IMR-90 (cell line): ENCODE data around the gene CFAP97D2. TPM values are rescaled to one million over a fixed set of nuclear protein-coding genes. Genes with fewer than 3 reads are reported as not detected.

Experiments
- ATAC-seq: fragments of 200-7000 bp; cut with Tn5 transposase; 2 replicates; pipeline ENCODE4 v1.9.1; 2020; ENCODE audit warnings: low read depth, mild to moderate bottlenecking, moderate library complexity
- BruUV-seq: library from RNA; stranded (reverse); fragments of 400-500 nt; replicated peaks from 2 replicates; lab custom pipeline; 2021; lab: Mats Ljungman, UMichigan
- CTCF ChIA-PET: fragments of 300-600 bp; formaldehyde crosslinking; extraction: SDS; loops from one replicate; lab custom pipeline; 2021; ENCODE audit warnings: antibody characterized with exemption; lab: Yijun Ruan, JAX
- POLR2A ChIA-PET: fragments of 300-600 bp; sonication (Branson Sonifier 250); formaldehyde crosslinking; loops from one replicate; lab custom pipeline; 2022; ENCODE audit warnings: antibody characterized with exemption; ENCODE audit not compliant: unreplicated experiment; lab: Charles Lee
- DNase-seq: peaks from one replicate; pipeline ENCODE4 v3.0.0; 2013
- H2AFZ ChIP-seq: replicated peaks from 2 replicates; pipeline ENCODE3; 2013; ENCODE audit warnings: low read length, mild to moderate bottlenecking; ENCODE audit not compliant: poor library complexity
- H2AK5ac ChIP-seq: 2 replicates; pipeline ENCODE4 v1.6.1; 2013; ENCODE audit warnings: low read depth, low read length, inconsistent platforms
- H2AK9ac ChIP-seq: replicated peaks from 2 replicates; pipeline ENCODE3; 2013; ENCODE audit warnings: mild to moderate bottlenecking, low read depth, low read length, moderate library complexity; ENCODE audit not compliant: poor library complexity
- H2BK120ac ChIP-seq: 2 replicates; pipeline ENCODE4 v1.6.1; 2013; ENCODE audit warnings: low read depth, low read length, inconsistent platforms
- H2BK15ac ChIP-seq: 3 replicates; pipeline ENCODE4 v1.6.1; 2013; ENCODE audit warnings: low read depth, low read length, inconsistent platforms
- H2BK20ac ChIP-seq: 2 replicates; pipeline ENCODE4 v1.6.1; 2013; ENCODE audit warnings: low read depth, mild to moderate bottlenecking, inconsistent platforms, low read length, moderate library complexity
- H2BK5ac ChIP-seq: 2 replicates; pipeline ENCODE4 v1.6.1; 2013; ENCODE audit warnings: mild to moderate bottlenecking, low read depth, low read length, inconsistent platforms; ENCODE audit not compliant: poor library complexity, severe bottlenecking
- H3K14ac ChIP-seq: replicated peaks from 2 replicates; pipeline ENCODE4 v1.6.1; 2013; ENCODE audit warnings: low read depth, low read length, inconsistent platforms
- H3K18ac ChIP-seq: 2 replicates; pipeline ENCODE4 v1.6.1; 2013; ENCODE audit warnings: low read depth, low read length, control low read depth
- H3K23ac ChIP-seq: 2 replicates; pipeline ENCODE4 v1.6.1; 2013; ENCODE audit warnings: low read depth, low read length, inconsistent platforms
- H3K27ac ChIP-seq: 2 replicates; pipeline ENCODE4 v1.5.1; 2013; ENCODE audit warnings: mild to moderate bottlenecking, control low read depth, low read length; ENCODE audit not compliant: insufficient read depth
- H3K27me3 ChIP-seq: 2 replicates; pipeline ENCODE4 v1.6.1; 2013; ENCODE audit warnings: low read length; ENCODE audit not compliant: control insufficient read depth, insufficient read depth
- H3K36me3 ChIP-seq: 2 replicates; pipeline ENCODE4 v1.6.1; 2013; ENCODE audit warnings: low read length, mixed read lengths; ENCODE audit not compliant: control insufficient read depth, insufficient read depth
- H3K4ac ChIP-seq: 2 replicates; pipeline ENCODE4 v1.6.1; 2013; ENCODE audit warnings: low read depth, low read length, inconsistent platforms
- H3K4me1 ChIP-seq: 2 replicates; pipeline ENCODE4 v1.6.1; 2013; ENCODE audit warnings: low read length, mixed read lengths; ENCODE audit not compliant: control insufficient read depth, insufficient read depth
- H3K4me2 ChIP-seq: 2 replicates; pipeline ENCODE4 v1.6.1; 2013; ENCODE audit warnings: low read depth, mild to moderate bottlenecking, control low read depth, low read length, moderate library complexity
- H3K4me3 ChIP-seq: 2 replicates; pipeline ENCODE4 v1.5.1; 2013; ENCODE audit warnings: low read depth, mild to moderate bottlenecking, control low read depth, low read length, moderate library complexity; ENCODE audit not compliant: insufficient read depth
- H3K56ac ChIP-seq: 2 replicates; pipeline ENCODE4 v1.6.1; 2013; ENCODE audit warnings: low read length, inconsistent platforms; ENCODE audit not compliant: insufficient read depth; ENCODE audit errors: extremely low read depth
- H3K79me1 ChIP-seq, 2 experiments: 2 replicates each; pipeline ENCODE4 v1.6.1; 2013; ENCODE audit warnings: low read length in 2 of 2, inconsistent platforms in 1 of 2, low read depth in 1 of 2
- H3K9ac ChIP-seq: 2 replicates; pipeline ENCODE4 v1.6.1; 2013; ENCODE audit warnings: low read depth, low read length, control low read depth
- H3K9me1 ChIP-seq: 2 replicates; pipeline ENCODE4 v1.6.1; 2013; ENCODE audit warnings: low read length, inconsistent platforms; ENCODE audit not compliant: insufficient read depth
- H3K9me3 ChIP-seq: 2 replicates; pipeline ENCODE4 v1.6.1; 2013; ENCODE audit warnings: low read length; ENCODE audit not compliant: control insufficient read depth, insufficient read depth
- H4K20me1 ChIP-seq: 2 replicates; pipeline ENCODE4 v1.6.1; 2013; ENCODE audit warnings: low read length, inconsistent platforms; ENCODE audit not compliant: insufficient read depth
- H4K5ac ChIP-seq: 2 replicates; pipeline ENCODE4 v1.6.1; 2013; ENCODE audit warnings: mild to moderate bottlenecking, low read depth, low read length, control low read depth
- H4K8ac ChIP-seq, 2 experiments: 2 replicates each; pipeline ENCODE4 v1.6.1; 2013; ENCODE audit warnings: low read depth in 2 of 2, low read length in 2 of 2, control low read depth in 1 of 2, inconsistent platforms in 1 of 2
- H4K91ac ChIP-seq: 2 replicates; pipeline ENCODE4 v1.6.1; 2013; ENCODE audit warnings: low read depth, low read length, inconsistent platforms; ENCODE audit not compliant: insufficient read depth
- ELK1 ChIP-seq: fragments of 150-350 bp; IDR thresholded peaks from 2 replicates; pipeline ENCODE4 v1.6.1; 2016; ENCODE audit warnings: low read depth, mild to moderate bottlenecking, low read length, moderate library complexity, borderline replicate concordance
- FOS ChIP-seq: fragments of 150-350 bp; IDR thresholded peaks from 2 replicates; pipeline ENCODE4 v1.6.1; 2016; ENCODE audit warnings: low read depth, low read length
- MAFK ChIP-seq: IDR thresholded peaks from 2 replicates; pipeline ENCODE4 v1.6.1; 2012; ENCODE audit warnings: low read depth, low read length, improper control_type of control experiment
- MAZ ChIP-seq: IDR thresholded peaks from 2 replicates; pipeline ENCODE4 v1.6.1; 2012; ENCODE audit warnings: low read depth, mild to moderate bottlenecking, low read length, improper control_type of control experiment, moderate library complexity, borderline replicate concordance
- MXI1 ChIP-seq: IDR thresholded peaks from 2 replicates; pipeline ENCODE4 v1.6.1; 2012; ENCODE audit warnings: low read depth, mild to moderate bottlenecking, low read length, moderate library complexity, borderline replicate concordance
- NFE2L2 ChIP-seq: fragments of 150-350 bp; IDR thresholded peaks from 2 replicates; pipeline ENCODE4 v1.6.1; 2016; ENCODE audit warnings: low read depth, mild to moderate bottlenecking, low read length
- SMC3 ChIP-seq: fragments of 150-350 bp; IDR thresholded peaks from 2 replicates; pipeline ENCODE4 v1.6.1; 2016; ENCODE audit warnings: low read depth, mild to moderate bottlenecking, antibody characterized with exemption, low read length, moderate library complexity
- USF2 ChIP-seq: fragments of 150-350 bp; IDR thresholded peaks from 2 replicates; pipeline ENCODE4 v1.6.1; 2017; ENCODE audit warnings: mild to moderate bottlenecking, antibody characterized with exemption, low read length, low read depth
- WGBS, 2 experiments: methylation state at CpG; one replicate each; pipeline versions ENCODE4 v1.1.5 to v1.1.7; 2013; ENCODE audit warnings: missing lambda C conversion rate in 2 of 2; ENCODE audit not compliant: insufficient read length in 1 of 2; ENCODE audit errors: extremely low coverage in 2 of 2; 5-methylcytosine and 5-hydroxymethylcytosine counted together
- dilution Hi-C: fragments of 300-500 bp; cut with HindIII; formaldehyde crosslinking; loops from one replicate; pipeline ENCODE4 v1.14.3; 2018; ENCODE audit warnings: low sequenced_read_pairs; ENCODE audit not compliant: unreplicated experiment
- in situ Hi-C: fragments of 300-500 bp; cut with MboI; formaldehyde crosslinking; loops from 3 replicates; pipeline ENCODE4 v1.14.3; 2019; ENCODE audit warnings: low sequenced_read_pairs, inconsistent platforms, mixed read lengths
- intact Hi-C: fragments of 100-400 bp; cut with micrococcal nuclease; formaldehyde crosslinking; loops from 2 replicates; pipeline ENCODE4 v1.10.0; 2022
- polyA plus RNA-seq, 3 experiments: library from polyadenylated mRNA; depleted of rRNA; stranded (reverse); fragments of >200 nt; gene quantifications; 2 replicates each; pipeline ENCODE4 v1.2.3, GENCODE V29; 2012; ENCODE audit warnings: low replicate concordance in 1 of 3
- total RNA-seq: library from RNA; depleted of rRNA; stranded (reverse); fragments of >200 nt; gene quantifications from 2 replicates; pipeline ENCODE4 v1.2.3, GENCODE V29; 2012

Gene CFAP97D2
- total and polyA plus RNA-seq, 2 of the 4 experiments (the other 2 are of a cell fraction), result not detected

GRCh38 chr13:114162533-114162922, 16.5 kb upstream of the CFAP97D2 start:
- Histone ChIP-seq H3K9ac (no peak overlapping the region), H3K4me2 (no peak overlapping the region; the same call in 1 of the 2 replicates), H4K20me1 (no peaks in the 10 kb centered on the region; the same call in 1 of the 2 replicates), H2BK15ac (0 out of 3 replicates have a peak overlapping the region, but pooled peaks have one; percentile 35), H2BK120ac (no peak overlapping the region), H3K4me3 (no peak overlapping the region), H3K27ac (no peak overlapping the region), H2BK20ac (no peak overlapping the region), H3K23ac (no peak overlapping the region), H3K79me1 (no peaks in the 10 kb centered on the region), H4K5ac (no peak overlapping the region), H2BK5ac (no peak overlapping the region), H3K9me1 (no peaks in the 10 kb centered on the region), H2AFZ (peak overlapping the region; percentile 81), H3K14ac (no peak overlapping the region), H3K36me3 (no peaks in the 10 kb centered on the region), H3K4ac (no peak overlapping the region), H3K18ac (no peak overlapping the region), H4K91ac (no peak overlapping the region), H3K56ac (no peak overlapping the region), H2AK5ac (no peak overlapping the region; the same call in 1 of the 2 replicates), H3K4me1 (peaks cover 2% of the 10 kb centered on the region; the same call in 1 of the 2 replicates), H4K8ac (no peak overlapping the region), H3K9me3 (no peaks in the 10 kb centered on the region; the same call in 1 of the 2 replicates), H2AK9ac (peak overlapping the region; percentile 58), H3K27me3 (peaks cover 55% of the 10 kb centered on the region)
- CTCF ChIA-PET, result no interaction called here
- dilution Hi-C loops, result no loop called here
- in situ Hi-C loops, result no loop called here
- 88% methylated on average over 12 of the region's 16 CpGs; no CpG with 5 or more reads in 1 of the 2 experiments for WGBS, 2 experiments
- BruUV-seq, result no TSS peak
- POLR2A ChIA-PET, result no interaction called here
- DNase-seq (no peak), ATAC-seq (no peak)
- TF ChIP-seq ELK1 (no peak), USF2 (no peak), MXI1 (no peak), MAFK (no peak), NFE2L2 (no peak), FOS (no peak), MAZ (no peak), SMC3 (no peak)
- intact Hi-C loops, result no loop called here
